Left renal pelvis (tissue), 4 donors: ENCODE data around the gene KCNIP2. TPM values are rescaled to one million over a fixed set of nuclear protein-coding genes. Genes with fewer than 3 reads are reported as not detected.
A peak's percentile ranks its signal among the peaks of the same experiment; 100 is the strongest.

Source experiments
- DNase-seq, 4 donors: peaks; one replicate each; pipeline ENCODE4 v3.0.0-alpha.2; 2013; ENCODE audit warnings: low read depth in 4 of 4, low spot score in 3 of 4
- polyA plus RNA-seq, 4 donors: library from polyadenylated mRNA; unstranded; fragments of 120-200 nt; gene quantifications; one replicate each; pipeline ENCODE4 v1.2.1, GENCODE V29; 2013; ENCODE audit not compliant: insufficient read length in 4 of 4

Gene KCNIP2
- polyA plus RNA-seq, 4 donors, result 3.3 to 7.9 (median 5.3) TPM

DNA sequence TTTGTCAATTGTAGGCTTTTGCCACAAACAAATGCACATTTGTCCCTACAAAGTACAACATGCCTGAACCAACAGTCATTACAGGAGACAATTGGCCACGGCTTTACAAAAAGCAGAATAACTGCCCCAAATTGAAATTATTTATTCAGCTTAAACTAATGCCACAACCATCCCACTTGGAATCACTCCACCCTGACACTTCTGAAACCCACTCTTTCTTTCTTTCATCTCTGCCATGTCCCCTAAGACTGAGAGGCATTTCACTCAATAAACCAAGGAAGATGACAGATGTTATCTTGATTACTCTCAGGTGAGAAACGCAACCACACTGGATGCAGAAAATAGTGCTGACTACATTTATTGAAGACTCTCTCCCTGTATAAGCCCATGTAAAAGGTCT, 57.8 kb downstream of the KCNIP2 start:
- DNase-seq, result no peak

GRCh38 chr10:101784558-101784957, 59.0 kb downstream of the KCNIP2 start:
- no peak for DNase-seq

DNA sequence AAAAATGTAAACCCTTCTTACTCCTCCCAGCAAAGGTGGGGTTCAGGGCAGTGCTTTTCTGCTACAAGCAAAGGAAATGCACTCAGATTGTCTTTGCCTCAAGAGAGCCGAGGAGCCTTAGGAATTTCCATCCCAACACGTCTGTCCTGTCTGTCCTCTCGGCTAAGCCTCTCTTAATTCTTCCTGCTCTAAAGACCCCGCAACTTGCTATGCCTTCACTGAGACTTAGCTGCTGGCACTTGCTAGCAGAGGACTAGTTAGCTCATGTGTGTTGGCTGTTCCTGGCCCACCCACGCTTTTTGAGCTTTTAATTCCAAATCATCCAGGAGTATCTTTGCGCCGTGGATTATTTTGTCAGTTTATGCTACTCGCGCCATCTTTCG, 59.9 kb downstream of the KCNIP2 start:
- no peak for DNase-seq

DNA sequence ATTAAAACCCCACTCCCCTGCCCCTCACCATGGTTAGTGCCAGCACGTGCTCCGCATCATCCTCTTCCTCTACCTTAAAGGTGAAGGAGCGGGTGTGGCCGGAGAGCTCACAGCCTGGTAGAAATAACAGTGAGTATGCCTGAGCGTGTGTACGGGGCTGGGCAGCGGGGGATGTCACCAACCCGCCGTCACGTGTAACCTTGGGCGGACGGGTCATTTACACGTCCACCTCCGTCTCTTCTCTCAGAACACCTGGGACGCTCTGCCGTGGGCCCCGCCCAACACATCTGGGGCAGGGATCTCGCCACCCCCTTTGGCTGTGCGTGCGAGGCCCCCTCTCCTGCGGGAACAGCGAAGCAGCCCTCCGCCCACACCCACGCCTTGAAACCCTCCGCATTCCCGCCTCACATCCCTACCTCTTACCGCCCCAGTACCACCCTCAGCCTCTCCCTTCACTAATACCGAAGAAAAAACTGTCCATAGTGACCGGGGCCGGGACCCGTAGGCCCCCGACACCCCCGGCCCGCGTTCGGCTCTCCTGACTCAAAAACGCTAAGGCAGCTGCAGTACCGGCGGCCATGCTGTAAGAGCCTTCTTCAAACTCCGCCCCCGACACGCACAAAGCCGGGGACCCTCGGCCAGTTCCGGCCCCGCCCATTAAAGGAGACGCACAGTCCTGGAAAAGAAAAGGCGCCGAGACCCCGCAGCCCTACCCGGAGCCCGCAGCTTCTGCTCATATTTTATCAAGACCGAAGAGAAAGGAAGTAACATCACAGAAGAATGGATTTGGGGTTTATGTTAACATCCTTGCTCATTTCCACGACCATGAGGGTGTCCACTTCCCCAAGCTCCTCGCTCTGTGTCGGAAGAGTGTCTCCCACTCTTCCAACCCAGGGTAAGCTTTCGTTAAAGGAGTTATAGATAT, 60.5 kb downstream of the KCNIP2 start, which contains the start of gene NPM3:
TSS of gene NPM3 (minus strand) at position 636 of the 925 bp plus-strand sequence. CDS start at position 580, 56 bp downstream.
- DNase-seq, result peak in 2 of 4 donors; percentile 67 to 68

DNA sequence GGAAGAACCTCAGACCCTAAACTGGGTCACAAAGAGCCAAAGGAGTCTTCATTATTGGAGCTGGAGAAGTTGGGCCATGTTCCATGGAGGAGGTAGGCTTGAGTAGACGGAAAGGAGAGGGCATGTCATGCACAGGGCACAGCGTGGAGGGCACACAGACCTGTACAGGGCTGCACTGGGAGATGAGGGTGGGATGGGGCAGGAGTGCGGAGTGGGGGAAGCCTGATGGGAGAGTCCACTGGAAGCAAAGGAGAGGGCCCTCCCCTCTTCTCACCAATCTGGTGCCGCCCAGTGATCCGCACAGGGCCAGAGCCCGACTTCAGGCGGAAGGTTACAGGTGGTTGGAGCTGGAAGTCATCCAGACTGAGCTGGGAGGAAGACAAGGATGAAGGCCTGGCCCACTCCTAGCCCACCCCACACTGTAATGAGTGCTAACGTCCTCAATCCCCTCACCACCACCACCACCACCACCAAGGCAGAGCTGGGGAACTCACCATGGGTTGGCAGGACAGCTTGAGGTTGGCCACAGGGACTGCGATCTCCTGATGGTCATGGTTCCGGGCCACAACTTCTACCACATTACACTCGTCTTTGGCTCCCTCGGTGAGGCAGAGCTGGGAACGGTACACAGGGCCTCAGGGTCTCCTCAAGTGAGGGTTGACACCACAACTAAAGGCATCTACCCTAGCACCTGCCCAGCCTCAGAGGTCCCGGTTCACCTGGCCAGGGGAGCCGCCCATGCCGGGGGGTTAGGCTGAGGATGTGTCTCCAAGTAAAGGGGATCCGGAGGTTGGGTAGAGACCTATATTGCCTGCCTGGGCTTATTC, 61.4 kb downstream of the KCNIP2 start:
- DNase-seq, result no peak

DNA sequence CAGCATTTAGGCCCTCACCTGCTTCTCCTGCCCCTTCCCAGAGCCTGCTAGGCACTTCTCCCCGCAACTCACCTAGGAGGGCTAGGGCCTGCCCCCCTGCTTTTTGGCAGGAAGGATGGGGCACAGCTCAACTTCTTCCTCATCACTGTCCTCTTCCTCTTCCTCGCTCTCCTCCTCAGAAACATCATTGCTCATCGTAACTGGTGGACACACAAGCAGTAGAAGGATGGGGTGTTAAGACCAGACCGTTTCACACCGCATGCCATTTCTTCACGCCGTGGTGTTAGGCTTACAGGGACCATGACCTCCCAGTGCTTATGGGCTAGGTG, 62.0 kb downstream of the KCNIP2 start:
- no peak for DNase-seq

- no peak for DNase-seq
Measured at GRCh38 chr10:101780818-101781654, 62.6 kb downstream of the KCNIP2 start.

- DNase-seq, result no peak
Measured at GRCh38 chr10:101780187-101780817, 63.3 kb downstream of the KCNIP2 start.

DNA sequence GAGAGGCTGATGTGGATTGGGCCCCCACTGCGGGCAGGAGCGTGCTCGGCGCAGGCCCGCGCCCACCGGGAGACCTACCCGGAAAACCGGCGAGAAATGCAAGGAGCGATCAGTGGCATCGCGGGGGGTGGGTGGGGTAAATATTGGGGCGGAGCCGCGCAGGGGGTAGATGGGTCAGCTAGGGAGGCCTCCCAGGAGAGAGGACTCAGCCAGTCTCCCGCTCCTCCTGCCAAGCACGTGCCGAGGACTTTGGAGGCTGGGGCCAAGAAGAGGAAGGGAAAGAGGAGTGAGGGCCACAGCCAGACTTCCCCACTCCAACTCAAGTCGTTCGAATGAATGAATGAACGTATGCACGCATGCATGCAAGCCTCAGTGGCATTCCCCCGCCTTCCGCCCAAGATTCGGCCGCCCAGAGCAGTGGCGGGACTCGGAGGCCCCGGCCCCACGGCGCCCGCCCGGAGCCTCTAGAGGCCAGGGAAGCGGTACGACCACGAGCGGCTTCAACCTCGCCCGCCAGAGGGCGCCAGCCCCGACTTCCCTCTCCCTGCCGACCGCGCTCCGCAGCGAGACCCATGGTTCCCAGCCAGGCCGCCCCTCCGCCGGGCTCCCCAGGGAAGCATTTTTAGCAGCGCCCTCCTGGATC, 63.9 kb downstream of the KCNIP2 start:
- peak in 1 of 4 donors; percentile 58 for DNase-seq

- no peak for DNase-seq
Measured at GRCh38 chr10:101778781-101779543, 64.6 kb downstream of the KCNIP2 start.

- no peak for DNase-seq
Measured at GRCh38 chr10:101778151-101778780, 65.3 kb downstream of the KCNIP2 start.

GRCh38 chr10:101777619-101778145, 65.9 kb downstream of the KCNIP2 start:
- DNase-seq, result no peak

DNA sequence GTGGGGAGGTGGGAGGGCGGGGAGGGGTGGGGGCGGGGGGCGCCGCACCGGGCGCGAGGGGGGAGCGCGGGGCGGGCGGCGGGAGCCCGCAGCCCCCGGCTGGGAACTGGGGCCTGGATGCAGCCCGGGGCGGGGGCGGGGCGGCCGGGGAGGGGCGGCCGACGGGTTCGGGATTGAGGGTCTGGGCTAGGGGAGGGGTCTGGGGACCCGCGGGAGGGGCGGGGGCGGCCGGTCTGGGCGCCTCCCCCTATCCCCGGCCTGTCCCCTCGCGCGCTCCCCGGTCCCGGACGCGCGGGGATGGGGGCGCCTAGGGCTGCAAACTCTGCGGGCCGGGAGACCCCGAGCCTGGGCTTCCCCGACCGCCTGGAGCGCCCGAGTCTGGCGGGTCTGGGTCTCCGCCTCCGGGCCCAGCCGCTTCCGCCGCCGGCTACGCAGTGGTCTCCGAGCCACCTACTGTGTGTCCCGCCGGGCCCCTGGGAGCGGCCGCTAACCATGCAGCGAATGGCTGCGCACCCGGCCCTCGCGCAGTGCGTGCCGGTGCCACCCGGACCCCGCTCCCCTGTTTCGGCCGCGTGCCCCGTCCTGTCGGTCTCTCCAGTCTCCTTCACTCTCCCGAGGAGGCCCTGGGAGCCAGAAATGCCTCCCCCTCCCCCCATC, 67.3 kb downstream of the KCNIP2 start:
- DNase-seq, result no peak

Other genes with a start within 250 kb of the KCNIP2 start
- gene FBXW4, start 148.6 kb downstream of the KCNIP2 start, polyA plus RNA-seq, result 10 to 100 TPM; 39.1 to 55.6 (median 53.8) TPM
- 1 to 10 TPM; 4.6 to 9.7 (median 7.3) TPM for gene FGF8, start 67.7 kb downstream of the KCNIP2 start, polyA plus RNA-seq
- gene NPM3, start 60.4 kb downstream of the KCNIP2 start, polyA plus RNA-seq, result 10 to 100 TPM; 51.1 to 64.8 (median 55.1) TPM
- gene OGA, start 25.4 kb downstream of the KCNIP2 start, polyA plus RNA-seq, result 100 to 1,000 TPM; 128 to 211 (median 159) TPM
- 10 to 100 TPM; 14.9 to 20.9 (median 19.4) TPM for gene ARMH3, start 212.4 kb upstream of the KCNIP2 start, polyA plus RNA-seq
- 10 to 100 TPM in 3 of 4 donors, 1 to 10 TPM in 1; 8.7 to 13.6 (median 10.4) TPM for gene HPS6, start 221.5 kb upstream of the KCNIP2 start, polyA plus RNA-seq